NCI-H748 (cell line): ENCODE measurements around the gene ATP5F1D.

Source experiments
- DNase-seq: peaks from one replicate; lab custom pipeline; 2025; ENCODE audit not compliant: unreplicated experiment; lab: John Stamatoyannopoulos, UW

The ATP5F1D gene

GRCh38 chr19:1231729-1232637 lies 9.6 kb upstream of the ATP5F1D start:
- DNase-seq = no peak

- DNase-seq = no peak
These were observed 8.9 kb upstream of the ATP5F1D start for GRCh38 chr19:1232652-1233072.

GRCh38 chr19:1233115-1233667 lies 8.4 kb upstream of the ATP5F1D start:
- DNase-seq = no peak

GRCh38 chr19:1234051-1234954 lies 7.2 kb upstream of the ATP5F1D start:
- DNase-seq = no peak

- DNase-seq = no peak
These were observed 6.6 kb upstream of the ATP5F1D start for GRCh38 chr19:1234955-1235380.

GRCh38 chr19:1235625-1236538 lies 5.7 kb upstream of the ATP5F1D start:
- DNase-seq = no peak

- peak; percentile 67 for DNase-seq
These were observed 5.0 kb upstream of the ATP5F1D start for GRCh38 chr19:1236576-1236975.

GRCh38 chr19:1237027-1237659 lies 4.4 kb upstream of the ATP5F1D start:
- peak; percentile 41 for DNase-seq

GRCh38 chr19:1237754-1238368 lies 3.7 kb upstream of the ATP5F1D start, which contains the start of gene CBARP:
CBARP (minus strand) TSS chr19:1238005; CDS start chr19:1236100, 1,905 bp downstream.
- DNase-seq = peak; percentile 50

- DNase-seq = no peak
These were observed 2.9 kb upstream of the ATP5F1D start for GRCh38 chr19:1238369-1239303.

GRCh38 chr19:1239420-1239795 lies 2.1 kb upstream of the ATP5F1D start:
- DNase-seq = no peak

- peak; percentile 88 for DNase-seq
These were observed 1.5 kb upstream of the ATP5F1D start for GRCh38 chr19:1239796-1240737.

GRCh38 chr19:1240925-1241324 lies 626 bp upstream of the ATP5F1D start:
- DNase-seq = no peak

GRCh38 chr19:1243768-1244692 lies 2.5 kb downstream of the ATP5F1D start:
- DNase-seq = peak; percentile 57

GRCh38 chr19:1244693-1245451 lies 3.3 kb downstream of the ATP5F1D start:
- no peak for DNase-seq
